SK-N-SH treated with all-trans-retinoic acid at 6 μM for 48 hours (cell line): ENCODE results near the gene CHST11.

Source experiments
- ESRRG ChIP-seq: fragments of 250-450 bp; sonication (Bioruptor Pico); IDR thresholded peaks from 2 replicates; pipeline ENCODE4 v1.6.1; 2021; ENCODE audit warnings: mild to moderate bottlenecking
- GLIS3 ChIP-seq: fragments of 250-450 bp; sonication (Bioruptor Pico); IDR thresholded peaks from 2 replicates; pipeline ENCODE4 v1.5.0; 2020; ENCODE audit warnings: mild to moderate bottlenecking, moderate library complexity
- ISL1 ChIP-seq: fragments of 250-450 bp; sonication (Bioruptor Pico); IDR thresholded peaks from 2 replicates; pipeline ENCODE4 v2.1.2; 2022; ENCODE audit warnings: mild to moderate bottlenecking, moderate library complexity
- ZNF70 ChIP-seq: fragments of 450-650 bp; formaldehyde crosslinking; IDR thresholded peaks from 2 replicates; pipeline ENCODE4 v1.5.0; 2020; ENCODE audit warnings: mild to moderate bottlenecking, moderate library complexity
- TF ChIP-seq, protein P1 (sequence below): fragments of 250-450 bp; sonication (Bioruptor Pico); IDR thresholded peaks from 2 replicates; pipeline ENCODE4 v1.8.0; 2021; ENCODE audit warnings: low read depth, mild to moderate bottlenecking, moderate library complexity, borderline replicate concordance
- TF ChIP-seq, protein P2 (sequence below): fragments of 250-450 bp; sonication (Bioruptor Pico); IDR thresholded peaks from 2 replicates; pipeline ENCODE4 v1.5.1; 2020; ENCODE audit warnings: low read depth, mild to moderate bottlenecking, moderate library complexity

DNA sequence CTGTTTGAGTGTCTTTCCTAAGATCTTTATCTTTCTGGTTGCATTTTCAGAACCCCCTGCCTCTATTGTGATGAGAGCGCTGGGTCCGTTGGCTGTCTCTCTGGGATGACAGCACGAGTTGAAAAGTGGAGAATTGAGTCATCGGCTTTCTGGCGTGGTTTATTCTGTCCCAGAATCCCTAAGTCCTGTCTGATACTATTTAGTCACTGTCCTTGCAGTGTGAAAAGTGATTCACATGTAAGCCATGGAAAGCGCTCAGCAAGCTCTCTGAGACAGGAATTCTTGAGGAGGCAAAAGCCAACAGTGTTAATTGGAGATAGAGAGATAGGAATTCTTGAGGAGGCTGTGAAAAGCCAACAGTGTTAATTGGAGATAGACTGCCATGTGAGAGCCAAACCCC lies 121.7 kb downstream of the CHST11 start:
- TF ChIP-seq ESRRG = no peak
- TF ChIP-seq ZNF70 (CRISPR knock-in tag) = no peak
- TF ChIP-seq, protein P1, sequence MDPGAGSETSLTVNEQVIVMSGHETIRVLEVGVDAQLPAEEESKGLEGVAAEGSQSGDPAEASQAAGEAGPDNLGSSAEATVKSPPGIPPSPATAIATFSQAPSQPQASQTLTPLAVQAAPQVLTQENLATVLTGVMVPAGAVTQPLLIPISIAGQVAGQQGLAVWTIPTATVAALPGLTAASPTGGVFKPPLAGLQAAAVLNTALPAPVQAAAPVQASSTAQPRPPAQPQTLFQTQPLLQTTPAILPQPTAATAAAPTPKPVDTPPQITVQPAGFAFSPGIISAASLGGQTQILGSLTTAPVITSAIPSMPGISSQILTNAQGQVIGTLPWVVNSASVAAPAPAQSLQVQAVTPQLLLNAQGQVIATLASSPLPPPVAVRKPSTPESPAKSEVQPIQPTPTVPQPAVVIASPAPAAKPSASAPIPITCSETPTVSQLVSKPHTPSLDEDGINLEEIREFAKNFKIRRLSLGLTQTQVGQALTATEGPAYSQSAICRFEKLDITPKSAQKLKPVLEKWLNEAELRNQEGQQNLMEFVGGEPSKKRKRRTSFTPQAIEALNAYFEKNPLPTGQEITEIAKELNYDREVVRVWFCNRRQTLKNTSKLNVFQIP = no peak
- TF ChIP-seq, protein P2, sequence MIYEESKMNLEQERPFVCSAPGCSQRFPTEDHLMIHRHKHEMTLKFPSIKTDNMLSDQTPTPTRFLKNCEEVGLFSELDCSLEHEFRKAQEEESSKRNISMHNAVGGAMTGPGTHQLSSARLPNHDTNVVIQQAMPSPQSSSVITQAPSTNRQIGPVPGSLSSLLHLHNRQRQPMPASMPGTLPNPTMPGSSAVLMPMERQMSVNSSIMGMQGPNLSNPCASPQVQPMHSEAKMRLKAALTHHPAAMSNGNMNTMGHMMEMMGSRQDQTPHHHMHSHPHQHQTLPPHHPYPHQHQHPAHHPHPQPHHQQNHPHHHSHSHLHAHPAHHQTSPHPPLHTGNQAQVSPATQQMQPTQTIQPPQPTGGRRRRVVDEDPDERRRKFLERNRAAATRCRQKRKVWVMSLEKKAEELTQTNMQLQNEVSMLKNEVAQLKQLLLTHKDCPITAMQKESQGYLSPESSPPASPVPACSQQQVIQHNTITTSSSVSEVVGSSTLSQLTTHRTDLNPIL = no peak
- no peak for TF ChIP-seq ISL1 (CRISPR knock-in tag)
- TF ChIP-seq GLIS3 = no peak
